SKM-1 treated with dmso at 0.1 percent for 144 hours (cell line): ENCODE measurements around the gene GJA3.

Experiments
- DNase-seq: peaks from one replicate; lab custom pipeline; 2025; ENCODE audit not compliant: unreplicated experiment; lab: John Stamatoyannopoulos, UW

GJA3 gene

GRCh38 chr13:20128459-20128931 is 32.4 kb downstream of the GJA3 start:
- no peak for DNase-seq

GRCh38 chr13:20127562-20128458 is 33.0 kb downstream of the GJA3 start:
- DNase-seq: peak; percentile 45

- DNase-seq: peak; percentile 36
Observed at GRCh38 chr13:20127262-20127561, 33.6 kb downstream of the GJA3 start.

GRCh38 chr13:20126541-20127261 is 34.2 kb downstream of the GJA3 start:
- peak; percentile 84 for DNase-seq

- no peak for DNase-seq
Observed at GRCh38 chr13:20125783-20126165, 35.1 kb downstream of the GJA3 start.

- no peak for DNase-seq
Observed at GRCh38 chr13:20125129-20125782, 35.6 kb downstream of the GJA3 start.

GRCh38 chr13:20124303-20124702 is 36.5 kb downstream of the GJA3 start:
- DNase-seq: no peak

GRCh38 chr13:20121159-20121525 is 39.7 kb downstream of the GJA3 start:
- no peak for DNase-seq

GRCh38 chr13:20119960-20120359 is 40.9 kb downstream of the GJA3 start:
- no peak for DNase-seq

- no peak for DNase-seq
Observed at GRCh38 chr13:20118268-20119140, 42.3 kb downstream of the GJA3 start.

- DNase-seq: no peak
Observed at GRCh38 chr13:20116213-20116612, 44.6 kb downstream of the GJA3 start.

GRCh38 chr13:20114066-20114610 is 46.7 kb downstream of the GJA3 start:
- no peak for DNase-seq

GRCh38 chr13:20109037-20109436 is 51.8 kb downstream of the GJA3 start:
- no peak for DNase-seq

GRCh38 chr13:20106742-20107141 is 54.1 kb downstream of the GJA3 start:
- DNase-seq: no peak

- no peak for DNase-seq
Observed at GRCh38 chr13:20105161-20105689, 55.6 kb downstream of the GJA3 start.

- no peak for DNase-seq
Observed at GRCh38 chr13:20102525-20103180, 58.2 kb downstream of the GJA3 start.

- no peak for DNase-seq
Observed at GRCh38 chr13:20101467-20102316, 59.2 kb downstream of the GJA3 start.

GRCh38 chr13:20099319-20099718 is 61.5 kb downstream of the GJA3 start:
- no peak for DNase-seq

- DNase-seq: no peak
Observed at GRCh38 chr13:20093951-20094350, 66.9 kb downstream of the GJA3 start.
